Activated T-cell treated with anti-CD3 and anti-CD28 coated beads for 48 hours (primary cell): ENCODE measurements around the gene PDIA5.
"Not testable (repeated sequence)": the region's sequence is repeated elsewhere in the genome, so short reads cannot be mapped to it uniquely, and the experiment has no call there.

Experiments used
- DNase-seq: peaks from one replicate; pipeline ENCODE4 v3.0.0-alpha.2; 2020; ENCODE audit warnings: low read depth

Gene PDIA5

GRCh38 chr3:123150449-123151215, 83.8 kb downstream of the PDIA5 start:
- no peak for DNase-seq

- DNase-seq: no peak
Measured at GRCh38 chr3:123151251-123151705, 84.5 kb downstream of the PDIA5 start.

DNA sequence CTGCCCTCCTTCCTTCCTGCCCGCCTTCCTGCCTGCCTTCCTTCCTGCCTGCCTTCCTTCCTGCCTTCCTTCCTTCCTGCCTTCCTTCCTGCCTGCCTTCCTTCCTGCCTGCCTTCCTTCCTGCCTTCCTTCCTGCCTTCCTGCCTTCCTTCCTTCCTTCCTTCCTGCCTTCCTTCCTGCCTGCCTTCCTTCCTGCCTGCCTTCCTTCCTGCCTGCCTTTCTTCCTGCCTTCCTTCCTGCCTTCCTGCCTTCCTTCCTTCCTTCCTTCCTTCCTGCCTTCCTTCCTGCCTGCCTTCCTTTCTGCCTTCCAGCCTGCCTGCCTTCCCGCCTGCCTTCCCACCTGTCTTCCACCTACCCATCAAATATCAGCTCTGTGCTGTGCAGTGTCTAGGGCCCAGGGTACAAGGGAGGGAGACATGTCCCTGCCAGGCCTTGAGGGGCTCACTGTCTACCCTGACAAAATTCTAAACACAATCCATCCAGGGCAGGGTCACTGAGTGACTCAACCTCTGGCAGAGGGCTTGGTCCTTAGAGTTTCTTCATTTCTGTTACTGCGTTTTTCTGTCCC, 85.1 kb downstream of the PDIA5 start:
- not testable (repeated sequence) for DNase-seq

- DNase-seq: no peak
Measured at GRCh38 chr3:123152687-123153086, 85.9 kb downstream of the PDIA5 start.

- no peak for DNase-seq
Measured at GRCh38 chr3:123153125-123154019, 86.5 kb downstream of the PDIA5 start.

- DNase-seq: no peak
Measured at GRCh38 chr3:123154020-123154985, 87.5 kb downstream of the PDIA5 start.

DNA sequence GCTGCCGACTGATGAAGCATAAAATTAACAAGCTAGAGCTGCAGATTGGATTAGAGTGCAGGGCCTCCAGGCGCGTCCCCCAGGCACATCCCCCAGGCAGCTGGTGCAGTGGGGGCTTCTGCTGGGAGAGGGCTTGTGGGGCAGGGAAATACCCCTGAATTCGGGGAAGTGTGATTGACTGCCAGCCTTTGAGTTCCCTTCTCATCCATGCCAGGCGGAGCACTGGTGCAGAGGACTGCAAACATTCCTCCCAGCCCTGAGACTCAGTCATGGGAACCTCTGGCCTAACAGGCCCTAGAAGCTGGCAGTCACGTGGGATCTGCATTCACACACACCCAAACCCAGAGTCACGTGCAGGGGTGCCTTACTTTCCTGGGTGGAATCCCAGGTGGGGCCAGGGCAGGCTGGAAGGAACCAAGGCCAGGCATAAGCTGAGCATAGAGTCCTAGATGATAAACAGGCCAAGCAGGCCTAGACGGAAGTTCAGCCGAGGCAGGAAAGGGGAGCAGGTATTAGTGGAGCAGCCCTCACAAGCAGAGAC, 88.7 kb downstream of the PDIA5 start:
- no peak for DNase-seq

DNA sequence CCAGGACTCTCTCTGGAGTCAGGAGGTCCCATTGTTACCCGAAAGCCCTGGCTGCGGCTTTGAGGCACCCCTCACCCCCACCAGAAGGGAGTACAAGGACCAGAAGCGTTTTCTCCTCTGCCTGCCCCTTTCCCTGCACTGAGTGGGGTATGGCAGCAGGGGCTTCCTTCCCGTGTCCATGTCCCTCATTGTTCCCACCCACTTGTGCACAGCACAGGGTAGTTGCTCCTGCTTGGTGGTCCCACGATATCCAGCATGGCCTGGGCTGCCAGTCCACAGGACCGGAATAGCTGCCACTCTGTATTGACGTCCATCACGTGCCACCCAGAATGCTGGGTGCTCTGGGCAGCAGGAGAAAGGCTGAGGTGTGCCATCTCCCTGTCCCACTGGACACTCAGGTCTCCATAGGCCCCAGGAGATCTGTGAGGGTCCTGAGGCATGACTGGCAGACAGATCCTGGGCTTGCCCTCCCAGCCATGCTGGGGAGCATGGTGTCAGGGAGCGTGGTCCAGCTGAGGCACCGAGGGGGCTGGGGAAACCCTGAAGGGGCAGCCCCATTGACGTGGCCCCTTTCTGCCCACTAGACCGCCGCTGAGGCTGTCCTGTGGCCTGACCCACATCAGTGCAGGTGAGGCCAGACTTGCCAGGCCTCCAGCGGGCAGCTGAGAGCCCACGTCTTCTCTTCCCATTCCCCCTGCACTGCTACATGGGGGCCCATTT, 89.6 kb downstream of the PDIA5 start:
- no peak for DNase-seq

DNA sequence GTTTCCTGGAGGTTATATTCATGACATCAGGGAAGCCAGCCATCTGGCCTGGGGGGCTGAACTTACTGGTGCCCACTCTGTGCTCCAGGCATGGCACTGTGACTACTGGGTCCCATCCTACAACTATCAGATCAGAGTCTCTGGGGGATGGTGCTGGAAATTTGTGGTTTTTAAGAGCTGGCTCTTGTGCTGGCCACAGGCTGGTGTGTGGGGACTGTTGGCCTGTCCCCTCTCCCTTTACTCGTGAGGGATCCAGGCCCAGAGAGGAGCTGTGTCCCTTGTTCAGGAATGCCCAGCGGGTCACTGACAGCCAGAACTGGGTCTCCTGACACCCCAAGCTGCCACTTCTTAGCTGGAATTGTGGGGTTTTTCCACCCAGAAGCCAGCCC, 90.4 kb downstream of the PDIA5 start:
- no peak for DNase-seq

DNA sequence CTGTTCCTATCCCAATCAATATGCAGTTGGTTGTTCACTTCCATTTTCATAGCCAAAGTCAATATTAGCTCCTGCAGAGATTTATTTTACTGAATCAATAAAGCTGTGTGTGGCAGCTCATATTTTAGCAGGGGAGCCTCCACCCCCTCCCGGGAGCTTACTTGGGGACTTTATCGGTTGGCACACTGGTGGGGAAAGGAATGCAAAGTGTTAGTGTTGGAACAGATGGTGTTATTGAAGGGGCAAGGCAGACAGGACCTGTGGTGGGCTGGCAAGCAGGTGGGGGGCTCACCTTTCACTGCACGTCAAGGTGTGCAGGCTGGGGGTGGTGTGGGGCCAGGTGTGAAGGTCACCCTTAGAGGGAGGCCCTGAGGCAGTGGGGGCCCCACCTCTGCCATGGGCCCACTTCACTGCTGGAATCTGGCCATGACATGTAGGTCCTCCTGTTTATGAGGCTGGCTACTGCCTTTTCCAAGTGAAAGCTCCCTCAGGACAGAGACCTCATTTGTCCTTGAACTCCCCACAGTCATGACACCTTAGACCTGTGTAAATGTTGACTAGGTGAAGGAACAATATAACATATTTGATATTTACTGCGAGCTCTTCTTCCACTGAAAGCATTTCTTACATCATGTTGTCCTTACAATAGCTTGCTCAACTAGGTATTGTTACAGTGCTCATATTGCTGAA, 90.9 kb downstream of the PDIA5 start:
- no peak for DNase-seq

DNA sequence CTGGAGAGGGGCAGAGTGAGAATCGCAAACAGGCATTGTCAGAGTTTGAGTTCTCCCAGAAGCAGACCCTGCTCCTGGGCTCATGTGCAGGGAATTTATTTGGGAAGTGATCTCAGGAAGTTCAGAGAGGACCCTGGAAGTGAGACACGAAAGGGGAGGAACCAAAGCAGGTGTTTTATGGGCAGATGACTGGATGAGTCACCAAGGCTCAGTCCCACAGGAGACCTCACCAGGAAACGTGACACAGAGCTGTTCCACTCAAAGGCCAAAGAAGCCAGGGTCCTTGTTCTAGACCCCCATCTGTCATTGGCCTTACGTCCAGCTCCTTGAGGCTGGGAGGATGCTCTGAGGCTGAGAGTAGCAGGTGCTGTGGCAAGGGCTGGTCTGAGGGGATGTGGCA, 91.5 kb downstream of the PDIA5 start:
- no peak for DNase-seq

DNA sequence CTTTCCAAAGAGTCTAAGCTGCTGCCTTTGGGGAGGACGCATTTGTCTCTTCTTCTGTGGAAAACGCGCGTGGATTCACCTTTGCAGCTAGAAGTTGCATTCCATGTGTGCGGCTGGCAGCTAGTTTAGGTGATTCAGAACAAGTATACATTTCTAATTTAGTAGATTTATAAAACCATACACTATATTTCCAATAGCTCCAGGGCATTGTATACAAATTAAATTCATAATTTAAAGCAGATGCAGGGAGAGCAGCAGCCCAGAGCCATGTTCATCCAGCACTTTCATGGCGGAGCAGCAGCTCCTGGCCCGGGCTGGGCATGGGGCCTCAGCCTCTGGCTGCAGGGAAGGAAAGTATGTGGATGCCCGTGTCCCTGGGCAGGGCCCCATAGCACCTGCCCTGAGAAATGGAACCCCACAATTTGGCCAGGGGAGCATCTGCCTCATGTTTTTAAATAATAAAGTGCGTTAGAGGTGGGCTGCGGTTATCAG, 92.1 kb downstream of the PDIA5 start:
- DNase-seq: no peak

- DNase-seq: no peak
Measured at GRCh38 chr3:123159926-123160635, 93.3 kb downstream of the PDIA5 start.

DNA sequence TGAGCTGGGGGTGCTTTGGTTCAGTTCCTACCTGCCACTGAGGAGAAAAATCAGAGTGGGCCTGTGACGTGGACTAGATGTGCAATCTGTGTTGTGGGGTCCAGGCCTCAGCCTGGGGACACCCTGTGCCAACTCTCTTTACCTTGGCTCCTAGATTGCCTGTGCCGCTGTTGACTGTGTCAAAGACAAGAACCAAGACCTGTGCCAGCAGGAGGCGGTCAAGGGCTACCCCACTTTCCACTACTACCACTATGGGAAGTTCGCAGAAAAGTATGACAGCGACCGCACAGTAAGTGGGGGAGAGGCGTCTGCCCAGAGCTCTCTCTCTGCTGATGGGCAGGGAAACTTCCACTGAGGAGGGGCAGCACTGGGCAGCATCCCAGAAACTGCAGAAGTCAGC, 94.3 kb downstream of the PDIA5 start:
- DNase-seq: no peak

- DNase-seq: no peak
Measured at GRCh38 chr3:123163141-123163540, 96.3 kb downstream of the PDIA5 start.

DNA sequence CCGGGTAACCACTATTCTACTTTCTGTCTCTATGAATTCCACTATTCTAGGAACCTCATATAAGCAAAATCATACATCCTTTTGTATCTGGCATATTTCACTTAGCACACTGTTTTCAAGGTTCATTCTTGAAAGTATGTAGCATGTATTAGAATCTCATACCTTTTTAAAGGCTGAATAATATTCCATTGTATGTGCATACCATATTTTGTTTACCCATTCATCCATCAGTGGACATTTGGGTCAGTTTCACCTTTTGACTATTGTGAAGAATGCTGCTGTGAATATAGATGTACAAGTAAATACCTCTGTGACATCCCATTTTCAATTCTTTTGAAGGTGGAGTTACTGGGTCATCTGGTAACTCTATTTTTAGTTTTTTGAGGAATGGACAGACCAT, 98.3 kb downstream of the PDIA5 start:
- DNase-seq: no peak

- DNase-seq: no peak
Measured at GRCh38 chr3:123167686-123168085, 100.9 kb downstream of the PDIA5 start.

GRCh38 chr3:123168122-123168521, 101.3 kb downstream of the PDIA5 start:
- no peak for DNase-seq

- no peak for DNase-seq
Measured at GRCh38 chr3:123168605-123169004, 101.8 kb downstream of the PDIA5 start.
